ENCODE data around the gene TPRN. TPM values are rescaled to one million over a fixed set of nuclear protein-coding genes. Genes with fewer than 3 reads are reported as not detected.

The TPRN gene
- total RNA-seq, 1 experiment from 2014 or later = 23.0 TPM

DNA sequence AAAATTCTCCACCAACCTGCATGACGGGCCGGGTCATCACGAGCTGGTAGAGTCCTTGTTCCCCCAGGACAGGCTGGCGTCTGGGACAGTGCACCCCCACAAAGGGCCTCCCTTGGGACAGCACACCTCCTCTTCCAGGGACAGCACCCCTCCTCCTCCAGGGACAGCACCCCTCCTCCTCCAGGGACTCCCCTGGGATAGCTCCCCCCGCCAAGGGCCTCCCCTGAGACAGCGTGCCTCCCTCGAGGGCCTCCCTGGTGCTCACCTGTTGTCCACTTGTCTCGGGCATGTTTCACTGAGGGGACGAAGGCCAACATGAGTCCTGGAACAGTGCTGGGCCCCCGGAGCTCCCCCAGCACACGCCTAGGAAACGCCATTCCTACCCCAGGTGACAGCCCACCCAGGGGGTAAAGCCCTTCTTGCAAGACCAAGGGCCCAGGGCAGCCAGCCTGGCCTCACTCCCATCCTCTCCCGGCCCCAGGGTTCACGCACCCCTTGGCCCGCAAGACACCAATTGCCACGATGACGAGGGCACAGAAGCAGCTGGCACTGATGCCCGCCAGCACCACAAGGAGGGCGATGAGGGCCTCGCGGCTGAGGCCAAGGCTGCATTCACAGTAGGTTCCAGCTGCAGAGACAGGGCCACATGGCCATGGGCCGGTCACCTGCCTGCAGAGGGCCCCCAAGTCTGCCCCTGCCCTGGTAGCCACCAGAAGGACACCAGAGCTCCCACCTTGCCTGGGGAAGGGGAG lies 29.2 kb downstream of the TPRN start:
- CTCF ChIA-PET = interaction anchor here (0.7 kb wide), 1 partner anchor 42 kb away, joined by 3 read pairs; no protein-coding TSS in a partner anchor

DNA sequence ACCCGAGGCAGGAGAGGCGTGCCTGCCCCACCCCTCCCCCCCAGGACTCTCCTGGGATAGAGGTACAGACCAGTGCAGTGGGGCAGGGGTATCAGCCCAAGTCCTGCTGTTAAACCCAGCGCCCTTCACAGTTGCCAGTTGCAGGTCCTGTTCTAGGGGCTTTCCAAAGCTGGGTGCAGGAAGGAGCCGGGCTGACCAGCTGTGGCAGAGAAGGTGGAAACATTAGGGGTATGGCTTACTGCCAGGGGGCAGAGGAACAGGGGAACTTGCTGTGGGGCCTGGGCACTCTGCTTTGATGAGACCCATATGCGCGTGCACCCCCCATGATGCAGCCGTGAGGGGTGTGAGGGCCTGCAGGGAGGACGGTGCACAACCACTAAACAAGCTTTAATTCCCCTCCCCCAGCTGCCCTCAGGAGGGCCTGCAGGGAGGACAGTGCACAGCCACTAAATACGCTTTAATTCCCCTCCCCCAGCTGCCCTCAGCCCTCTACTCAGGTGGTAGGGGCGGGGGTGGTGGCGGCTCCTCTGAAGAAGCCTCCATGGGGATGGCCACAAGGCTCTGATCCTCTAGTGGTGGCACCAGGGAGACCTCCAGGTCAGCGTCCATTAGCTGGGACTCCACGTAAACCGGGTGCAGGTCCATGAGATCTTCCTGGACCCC lies 29.9 kb downstream of the TPRN start:
- Histone ChIP-seq H3K27me3 (replicated peaks; ENCODE audit: insufficient read depth, low read depth, low read length, poor library complexity) (peaks cover 57% of the 10 kb centered on the region), H3K9me3 (ENCODE audit: low read depth, low read length, poor library complexity, severe bottlenecking) (no peaks in the 10 kb centered on the region), H3K4me1 (ENCODE audit: insufficient read depth, low read length, poor library complexity, severe bottlenecking) (peaks cover 3% of the 10 kb centered on the region), H3K4me3 (ENCODE audit: low read depth, low read length, poor library complexity, severe bottlenecking) (no peak overlapping the region), H3K27ac (ENCODE audit: low read depth, low read length, poor library complexity, severe bottlenecking) (no peak overlapping the region), H3K36me3 (ENCODE audit: insufficient read depth, low read length, poor library complexity, severe bottlenecking) (no peaks in the 10 kb centered on the region)
- intact Hi-C loops (cut with micrococcal nuclease; ENCODE audit: unreplicated experiment) = no loop called here
- no TSS peak for BruUV-seq (replicated peaks)
- peak; percentile 1 for TF ChIP-seq EZH2 (IDR thresholded peaks at IDR 0.05; ENCODE audit: borderline replicate concordance, low read depth, low read length, poor library complexity, severe bottlenecking)
- TF ChIP-seq, protein P1, sequence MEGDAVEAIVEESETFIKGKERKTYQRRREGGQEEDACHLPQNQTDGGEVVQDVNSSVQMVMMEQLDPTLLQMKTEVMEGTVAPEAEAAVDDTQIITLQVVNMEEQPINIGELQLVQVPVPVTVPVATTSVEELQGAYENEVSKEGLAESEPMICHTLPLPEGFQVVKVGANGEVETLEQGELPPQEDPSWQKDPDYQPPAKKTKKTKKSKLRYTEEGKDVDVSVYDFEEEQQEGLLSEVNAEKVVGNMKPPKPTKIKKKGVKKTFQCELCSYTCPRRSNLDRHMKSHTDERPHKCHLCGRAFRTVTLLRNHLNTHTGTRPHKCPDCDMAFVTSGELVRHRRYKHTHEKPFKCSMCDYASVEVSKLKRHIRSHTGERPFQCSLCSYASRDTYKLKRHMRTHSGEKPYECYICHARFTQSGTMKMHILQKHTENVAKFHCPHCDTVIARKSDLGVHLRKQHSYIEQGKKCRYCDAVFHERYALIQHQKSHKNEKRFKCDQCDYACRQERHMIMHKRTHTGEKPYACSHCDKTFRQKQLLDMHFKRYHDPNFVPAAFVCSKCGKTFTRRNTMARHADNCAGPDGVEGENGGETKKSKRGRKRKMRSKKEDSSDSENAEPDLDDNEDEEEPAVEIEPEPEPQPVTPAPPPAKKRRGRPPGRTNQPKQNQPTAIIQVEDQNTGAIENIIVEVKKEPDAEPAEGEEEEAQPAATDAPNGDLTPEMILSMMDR (conservative IDR thresholded peaks at IDR 0.05; ENCODE audit: low read depth, low read length) = no peak
- CTCF ChIA-PET = interaction anchor here (0.7 kb wide), 1 partner anchor 41 kb away, joined by 3 read pairs; no protein-coding TSS in a partner anchor
- POLR2A ChIA-PET (ENCODE audit: low non-redundant PET) = no interaction called here
- no peak for DNase-seq (ENCODE audit: low spot score)

More for the DNA sequence above, 29.2 kb downstream of the TPRN start:
- no TSS peak for BruUV-seq (replicated peaks)
- POLR2A ChIA-PET (ENCODE audit: low non-redundant PET) = no interaction called here
- peaks cover 3% of the 10 kb centered on the region for H3K4me1 ChIP-seq (ENCODE audit: insufficient read depth, low read length, poor library complexity, severe bottlenecking)
- no peaks in the 10 kb centered on the region for H3K36me3 ChIP-seq (ENCODE audit: insufficient read depth, low read length, poor library complexity, severe bottlenecking)
- TF ChIP-seq EZH2 (IDR thresholded peaks at IDR 0.05; ENCODE audit: borderline replicate concordance, low read depth, low read length, poor library complexity, severe bottlenecking) = no peak
- TF ChIP-seq, protein P1 (conservative IDR thresholded peaks at IDR 0.05; ENCODE audit: low read depth, low read length) = no peak
- DNase-seq (ENCODE audit: low spot score) = no peak
- no peaks in the 10 kb centered on the region for H3K9me3 ChIP-seq (ENCODE audit: low read depth, low read length, poor library complexity, severe bottlenecking)
- intact Hi-C loops (cut with micrococcal nuclease; ENCODE audit: unreplicated experiment) = no loop called here
- H3K4me3 ChIP-seq (ENCODE audit: low read depth, low read length, poor library complexity, severe bottlenecking) = no peak overlapping the region
- H3K27me3 ChIP-seq (replicated peaks; ENCODE audit: insufficient read depth, low read depth, low read length, poor library complexity) = peaks cover 50% of the 10 kb centered on the region
- no peak overlapping the region for H3K27ac ChIP-seq (ENCODE audit: low read depth, low read length, poor library complexity, severe bottlenecking)

GRCh38 chr9:137169896-137170358 lies 30.6 kb downstream of the TPRN start, which contains the start of gene LRRC26:
Gene LRRC26 (minus strand): TSS chr9:137170051. CDS start chr9:137169943, 108 bp downstream.
- ChIA-PET CTCF (no interaction called here), POLR2A (ENCODE audit: low non-redundant PET) (no interaction called here)
- DNase-seq (ENCODE audit: low spot score) = no peak
- Histone ChIP-seq H3K36me3 (ENCODE audit: insufficient read depth, low read length, poor library complexity, severe bottlenecking) (no peaks in the 10 kb centered on the region), H3K4me3 (ENCODE audit: low read depth, low read length, poor library complexity, severe bottlenecking) (peak within 1 kb of the TSS; percentile 32), H3K4me1 (ENCODE audit: insufficient read depth, low read length, poor library complexity, severe bottlenecking) (peaks cover 1% of the 10 kb centered on the region), H3K27me3 (replicated peaks; ENCODE audit: insufficient read depth, low read depth, low read length, poor library complexity) (peaks cover 64% of the 10 kb centered on the region), H3K27ac (ENCODE audit: low read depth, low read length, poor library complexity, severe bottlenecking) (no peak within 1 kb of the TSS), H3K9me3 (ENCODE audit: low read depth, low read length, poor library complexity, severe bottlenecking) (no peaks in the 10 kb centered on the region)
- TF ChIP-seq, protein P1 (conservative IDR thresholded peaks at IDR 0.05; ENCODE audit: low read depth, low read length) = no peak
- peak; percentile 0 for TF ChIP-seq EZH2 (IDR thresholded peaks at IDR 0.05; ENCODE audit: borderline replicate concordance, low read depth, low read length, poor library complexity, severe bottlenecking)
- BruUV-seq (replicated peaks) = no TSS peak
- intact Hi-C loops (cut with micrococcal nuclease; ENCODE audit: unreplicated experiment) = no loop called here
